GM12878 (cell line): ENCODE measurements around the gene AGER. TPM values are rescaled to one million over a fixed set of nuclear protein-coding genes. Genes with fewer than 3 reads are reported as not detected.

ENCODE experiments used
- ATAC-seq: fragments of 200-7000 bp; cut with Tn5 transposase; 3 replicates; pipeline ENCODE4 v1.9.1; 2020; ENCODE audit warnings: mild to moderate bottlenecking, moderate library complexity
- BruUV-seq: library from RNA; stranded (reverse); fragments of 400-500 nt; replicated peaks from 2 replicates; lab custom pipeline; 2021; lab: Mats Ljungman, UMichigan
- CTCF ChIA-PET: fragments of 300-600 bp; sonication (Branson Sonifier 250); formaldehyde crosslinking; extraction: SDS; loops from one replicate; lab custom pipeline; 2021; ENCODE audit warnings: inconsistent platforms; lab: Yijun Ruan, JAX
- POLR2A ChIA-PET: fragments of 350-600 bp; formaldehyde crosslinking; extraction: SDS; loops from one replicate; lab custom pipeline; 2021; ENCODE audit warnings: inconsistent platforms; lab: Charles Lee
- RAD21 ChIA-PET: fragments of 300-600 bp; sonication (Branson Sonifier 250); formaldehyde crosslinking; loops from one replicate; lab custom pipeline; 2023; ENCODE audit warnings: antibody characterized with exemption; ENCODE audit not compliant: unreplicated experiment; lab: Charles Lee
- SMC1A ChIA-PET: fragments of 300-600 bp; sonication (Branson Sonifier 250); formaldehyde crosslinking; loops from one replicate; lab custom pipeline; 2023; ENCODE audit not compliant: unreplicated experiment, uncharacterized antibody; lab: Charles Lee
- DNase-seq: peaks from one replicate; pipeline ENCODE4 v3.0.0-alpha.2; 2011; ENCODE audit warnings: low read depth, low spot score
- FAIRE-seq: peaks from 3 replicates; lab custom pipeline; 2011; peaks lifted over from hg19 to GRCh38; lab: Jason Lieb, UNC
- H2AFZ ChIP-seq: 2 replicates; pipeline ENCODE4 v1.6.0; 2011; ENCODE audit warnings: low read depth, low read length, control low read depth; ENCODE audit not compliant: control insufficient read depth
- H3K27ac ChIP-seq: 2 replicates; pipeline ENCODE4 v1.5.1; 2011; ENCODE audit warnings: control low read depth; ENCODE audit not compliant: control insufficient read depth, insufficient read depth
- H3K27me3 ChIP-seq, 2 experiments: replicated peaks in 1 of 2; 2 replicates each; pipeline versions ENCODE4 v1.6.0 to v1.6.1; 2011; ENCODE audit warnings: low read length in 1 of 2; ENCODE audit not compliant: control insufficient read depth in 2 of 2, insufficient read depth in 2 of 2
- H3K36me3 ChIP-seq, 2 experiments: 2 replicates each; pipeline ENCODE4 v1.5.1; 2011; ENCODE audit warnings: low read length in 1 of 2; ENCODE audit not compliant: control insufficient read depth in 2 of 2, insufficient read depth in 2 of 2
- H3K4me1 ChIP-seq: 2 replicates; pipeline ENCODE4 v1.6.1; 2011; ENCODE audit warnings: mild to moderate bottlenecking, low read length, moderate library complexity, mixed read lengths; ENCODE audit not compliant: control insufficient read depth, insufficient read depth
- H3K4me2 ChIP-seq: 2 replicates; pipeline ENCODE4 v1.6.0; 2011; ENCODE audit warnings: control low read depth; ENCODE audit not compliant: control insufficient read depth, insufficient read depth
- H3K4me3 ChIP-seq: fragments of 200-600 bp; sonication (generic); 2 replicates; pipeline ENCODE4 v1.5.1; 2016
- H3K79me2 ChIP-seq: 2 replicates; pipeline ENCODE4 v1.6.0; 2011; ENCODE audit warnings: low read length; ENCODE audit not compliant: control insufficient read depth, insufficient read depth
- H3K9ac ChIP-seq: 2 replicates; pipeline ENCODE4 v1.8.0; 2011; ENCODE audit warnings: low read length, control low read depth, mixed read lengths; ENCODE audit not compliant: control insufficient read depth, insufficient read depth
- H3K9me3 ChIP-seq: replicated peaks from 3 replicates; pipeline ENCODE4 v1.5.1; 2011; ENCODE audit warnings: mild to moderate bottlenecking, low read length; ENCODE audit not compliant: control insufficient read depth, insufficient read depth
- H4K20me1 ChIP-seq: 2 replicates; pipeline ENCODE4 v1.6.0; 2011; ENCODE audit not compliant: control insufficient read depth, insufficient read depth
- BACH1 ChIP-seq: fragments of 450-650 bp; IDR thresholded peaks from 2 replicates; pipeline ENCODE4 v1.6.1; 2017; ENCODE audit warnings: mild to moderate bottlenecking, borderline replicate concordance
- BRCA1 ChIP-seq: IDR thresholded peaks from 2 replicates; pipeline ENCODE4 v1.6.1; 2011; ENCODE audit warnings: low read depth, low read length, improper control_type of control experiment
- CEBPB ChIP-seq, 2 experiments: fragments of 150-350 bp in 1 of 2; IDR thresholded peaks; 2 replicates each; pipeline ENCODE4 v1.6.1; 2012 to 2014; ENCODE audit warnings: low read depth in 2 of 2, low read length in 2 of 2, borderline replicate concordance in 1 of 2, inconsistent platforms in 1 of 2
- CREM ChIP-seq: IDR thresholded peaks from 2 replicates; pipeline ENCODE4 v1.6.1; 2014; ENCODE audit warnings: antibody characterized with exemption, low read depth
- E4F1 ChIP-seq: fragments of 450-650 bp; IDR thresholded peaks from 2 replicates; pipeline ENCODE4 v1.6.1; 2018; ENCODE audit warnings: borderline replicate concordance, mild to moderate bottlenecking; ENCODE audit not compliant: partially characterized antibody
- HDGF ChIP-seq: fragments of 450-650 bp; IDR thresholded peaks from 2 replicates; pipeline ENCODE4 v1.6.1; 2016; ENCODE audit warnings: antibody characterized with exemption
- LARP7 ChIP-seq: fragments of 450-650 bp; IDR thresholded peaks from 2 replicates; pipeline ENCODE4 v1.6.1; 2017; ENCODE audit warnings: mild to moderate bottlenecking
- MEF2A ChIP-seq: IDR thresholded peaks from 2 replicates; pipeline ENCODE4 v1.6.1; 2011; ENCODE audit warnings: low read depth, mild to moderate bottlenecking, low read length, moderate library complexity; ENCODE audit not compliant: insufficient read depth
- MLLT1 ChIP-seq: fragments of 450-650 bp; IDR thresholded peaks from 2 replicates; pipeline ENCODE4 v1.6.1; 2016; ENCODE audit warnings: mild to moderate bottlenecking
- RFX5 ChIP-seq: IDR thresholded peaks from 2 replicates; pipeline ENCODE4 v1.6.1; 2011; ENCODE audit warnings: low read depth, low read length, improper control_type of control experiment
- SP1 ChIP-seq: IDR thresholded peaks from one replicate; pipeline ENCODE4 v1.6.1; 2011; ENCODE audit warnings: low read depth, low read length
- SREBF1 ChIP-seq: IDR thresholded peaks from 2 replicates; pipeline ENCODE4 v1.6.1; 2012; ENCODE audit warnings: mild to moderate bottlenecking, low read length
- STAT3 ChIP-seq: IDR thresholded peaks from 2 replicates; pipeline ENCODE4 v1.6.1; 2011; ENCODE audit warnings: low read depth, low read length, improper control_type of control experiment
- ZNF207 ChIP-seq: fragments of 450-650 bp; IDR thresholded peaks from 2 replicates; pipeline ENCODE4 v1.6.1; 2014; ENCODE audit warnings: antibody characterized with exemption, mild to moderate bottlenecking, borderline replicate concordance
- ZNF622 ChIP-seq: fragments of 450-650 bp; IDR thresholded peaks from 2 replicates; pipeline ENCODE4 v1.6.1; 2017; ENCODE audit warnings: mild to moderate bottlenecking, inconsistent platforms
- WGBS: methylation state at CpG from one replicate; pipeline ENCODE4 v1.1.6; 2016; ENCODE audit warnings: low lambda C conversion rate; ENCODE audit not compliant: insufficient replicate concordance, insufficient coverage; ENCODE audit errors: missing lambda C conversion rate; 5-methylcytosine and 5-hydroxymethylcytosine counted together
- in situ Hi-C: fragments of 300-500 bp; cut with MboI; formaldehyde crosslinking; loops from 9 replicates; pipeline ENCODE4 v1.14.3; 2018; ENCODE audit warnings: mixed read lengths
- intact Hi-C: fragments of 100-400 bp; cut with micrococcal nuclease; formaldehyde crosslinking; loops from one replicate; pipeline ENCODE4 v1.14.2; 2022; ENCODE audit not compliant: unreplicated experiment
- polyA plus RNA-seq, 11 experiments: library from polyadenylated mRNA; depleted of rRNA in 4 of 11; unstranded in 6 of 11; stranded (reverse) in 5 of 11; fragments of >200 nt; fragmentation: Nextera tagmentation in 4 of 11; fragmentation: Illumina TruSeq in 1 of 11; extraction: Ambion mirVana in 4 of 11; extraction: Trizol in 1 of 11; gene quantifications; 1 replicate in 1 of 11; 2 replicates in 10 of 11; pipeline versions ENCODE4 v1.2.1 to v1.2.3, GENCODE V29; 2011 to 2016; ENCODE audit warnings: inconsistent platforms in 2 of 11, missing spikeins in 2 of 11, low read depth in 1 of 11
- total RNA-seq, 4 experiments: library from RNA; depleted of rRNA in 3 of 4; stranded (reverse); fragments of >200 nt in 3 of 4; fragmentation: Illumina TruSeq in 1 of 4; extraction: Trizol in 1 of 4; gene quantifications; 2 replicates each; pipeline versions ENCODE4 v1.2.1 to v1.2.3, GENCODE V29; 2013 to 2021
- TF ChIP-seq, protein P1 (sequence below): fragments of 450-650 bp; conservative IDR thresholded peaks from 2 replicates; pipeline ENCODE4 v1.6.1; 2017; ENCODE audit warnings: mild to moderate bottlenecking, moderate library complexity
- TF ChIP-seq, protein P2 (sequence below): IDR thresholded peaks from 2 replicates; pipeline ENCODE4 v1.6.1; 2012; ENCODE audit warnings: low read depth, low read length, improper control_type of control experiment

Gene AGER
- total and polyA plus RNA-seq, 10 of the 15 experiments (the other 5 are each of a cell fraction or from before 2014, with no cell fraction given) = 1.1 to 18.2 (median 3.9) TPM

GRCh38 chr6:32218167-32218566 is 34.1 kb upstream of the AGER start:
- ChIA-PET CTCF (interaction anchor here (1.2 to 2.1 kb wide), 2 partner anchors 100 to 568 kb away, joined by 3 to 4 read pairs; no protein-coding TSS in a partner anchor), POLR2A (no interaction called here), RAD21 (no interaction called here), SMC1A (interaction anchor here (0.9 kb wide), 1 partner anchor 48 kb away, joined by 3 read pairs; no protein-coding TSS in a partner anchor)
- no TSS peak for BruUV-seq
- Histone ChIP-seq H3K4me1 (peaks cover 9% of the 10 kb centered on the region), H3K36me3 (no peaks in the 10 kb centered on the region), H3K4me3 (no peak overlapping the region), H2AFZ (no peak overlapping the region), H3K79me2 (no peaks in the 10 kb centered on the region), H3K9ac (no peak overlapping the region), H3K27me3 (peaks cover 3 to 4% of the 10 kb centered on the region in 2 experiments; a peak in 3 of 4 replicates), H3K9me3 (no peaks in the 10 kb centered on the region), H4K20me1 (no peaks in the 10 kb centered on the region), H3K27ac (no peak overlapping the region), H3K4me2 (no peak overlapping the region)
- no peak for FAIRE-seq
- ATAC-seq = no peak
- intact Hi-C loops = no loop called here
- 31% methylated on average over 7 of the region's 7 CpGs for WGBS
- DNase-seq = no peak
- in situ Hi-C loops = no loop called here
- no peak for TF ChIP-seq HDGF
- TF ChIP-seq SP1 = no peak
- TF ChIP-seq SREBF1 = no peak
- TF ChIP-seq MEF2A = no peak
- TF ChIP-seq CREM = no peak
- TF ChIP-seq E4F1 = no peak
- TF ChIP-seq, protein P1, sequence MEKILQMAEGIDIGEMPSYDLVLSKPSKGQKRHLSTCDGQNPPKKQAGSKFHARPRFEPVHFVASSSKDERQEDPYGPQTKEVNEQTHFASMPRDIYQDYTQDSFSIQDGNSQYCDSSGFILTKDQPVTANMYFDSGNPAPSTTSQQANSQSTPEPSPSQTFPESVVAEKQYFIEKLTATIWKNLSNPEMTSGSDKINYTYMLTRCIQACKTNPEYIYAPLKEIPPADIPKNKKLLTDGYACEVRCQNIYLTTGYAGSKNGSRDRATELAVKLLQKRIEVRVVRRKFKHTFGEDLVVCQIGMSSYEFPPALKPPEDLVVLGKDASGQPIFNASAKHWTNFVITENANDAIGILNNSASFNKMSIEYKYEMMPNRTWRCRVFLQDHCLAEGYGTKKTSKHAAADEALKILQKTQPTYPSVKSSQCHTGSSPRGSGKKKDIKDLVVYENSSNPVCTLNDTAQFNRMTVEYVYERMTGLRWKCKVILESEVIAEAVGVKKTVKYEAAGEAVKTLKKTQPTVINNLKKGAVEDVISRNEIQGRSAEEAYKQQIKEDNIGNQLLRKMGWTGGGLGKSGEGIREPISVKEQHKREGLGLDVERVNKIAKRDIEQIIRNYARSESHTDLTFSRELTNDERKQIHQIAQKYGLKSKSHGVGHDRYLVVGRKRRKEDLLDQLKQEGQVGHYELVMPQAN = no peak
- TF ChIP-seq STAT3 = no peak
- TF ChIP-seq MLLT1 = no peak
- TF ChIP-seq ZNF207 = no peak
- no peak for TF ChIP-seq RFX5
- TF ChIP-seq BACH1 = no peak
- TF ChIP-seq LARP7 = no peak
- no peak for TF ChIP-seq CEBPB (IDR thresholded peaks at IDR 0.05; ENCODE audit: borderline replicate concordance in 1 of 2, low read depth in 2 of 2, low read length in 2 of 2)
- no peak for TF ChIP-seq BRCA1
- no peak for TF ChIP-seq ZNF622
- TF ChIP-seq, protein P2, sequence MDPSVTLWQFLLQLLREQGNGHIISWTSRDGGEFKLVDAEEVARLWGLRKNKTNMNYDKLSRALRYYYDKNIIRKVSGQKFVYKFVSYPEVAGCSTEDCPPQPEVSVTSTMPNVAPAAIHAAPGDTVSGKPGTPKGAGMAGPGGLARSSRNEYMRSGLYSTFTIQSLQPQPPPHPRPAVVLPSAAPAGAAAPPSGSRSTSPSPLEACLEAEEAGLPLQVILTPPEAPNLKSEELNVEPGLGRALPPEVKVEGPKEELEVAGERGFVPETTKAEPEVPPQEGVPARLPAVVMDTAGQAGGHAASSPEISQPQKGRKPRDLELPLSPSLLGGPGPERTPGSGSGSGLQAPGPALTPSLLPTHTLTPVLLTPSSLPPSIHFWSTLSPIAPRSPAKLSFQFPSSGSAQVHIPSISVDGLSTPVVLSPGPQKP = no peak
